Effector memory CD8-positive, alpha-beta T cell (primary cell): ENCODE measurements around the gene POMGNT1.
A peak's percentile ranks its signal among the peaks of the same experiment; 100 is the strongest.

Experiments used
- ATAC-seq: fragments of 150-1000 bp; cut with Tn5 transposase; replicated peaks from 2 replicates; pipeline ENCODE4 v1.10.0; 2021; ENCODE audit warnings: mild to moderate bottlenecking, moderate library complexity
- DNase-seq, 3 experiments: peaks; one replicate each; pipeline ENCODE4 v3.0.0; 2021
- H3K27ac Mint-ChIP-seq, 2 donors: one replicate each; pipeline ENCODE4 v1.8.0; 2022; ENCODE audit warnings: mild to moderate bottlenecking in 2 of 2, mixed read lengths in 2 of 2, moderate library complexity in 2 of 2
- H3K27me3 Mint-ChIP-seq, 2 donors: one replicate each; pipeline ENCODE4 v1.8.0; 2022; ENCODE audit warnings: mixed read lengths in 2 of 2
- H3K36me3 Mint-ChIP-seq: one replicate; pipeline ENCODE4 v1.8.0; 2022; ENCODE audit warnings: mild to moderate bottlenecking, moderate library complexity, mixed read lengths; ENCODE audit not compliant: insufficient read depth
- H3K4me1 Mint-ChIP-seq, 2 donors: one replicate each; pipeline ENCODE4 v1.8.0; 2022; ENCODE audit warnings: low read depth in 2 of 2, mixed read lengths in 2 of 2
- H3K4me3 Mint-ChIP-seq, 2 donors: one replicate each; pipeline ENCODE4 v1.8.0; 2022; ENCODE audit warnings: mild to moderate bottlenecking in 2 of 2, mixed read lengths in 2 of 2, moderate library complexity in 2 of 2
- H3K9me3 Mint-ChIP-seq, 2 donors: one replicate each; pipeline ENCODE4 v1.8.0; 2022; ENCODE audit warnings: mixed read lengths in 2 of 2

Gene POMGNT1

DNA sequence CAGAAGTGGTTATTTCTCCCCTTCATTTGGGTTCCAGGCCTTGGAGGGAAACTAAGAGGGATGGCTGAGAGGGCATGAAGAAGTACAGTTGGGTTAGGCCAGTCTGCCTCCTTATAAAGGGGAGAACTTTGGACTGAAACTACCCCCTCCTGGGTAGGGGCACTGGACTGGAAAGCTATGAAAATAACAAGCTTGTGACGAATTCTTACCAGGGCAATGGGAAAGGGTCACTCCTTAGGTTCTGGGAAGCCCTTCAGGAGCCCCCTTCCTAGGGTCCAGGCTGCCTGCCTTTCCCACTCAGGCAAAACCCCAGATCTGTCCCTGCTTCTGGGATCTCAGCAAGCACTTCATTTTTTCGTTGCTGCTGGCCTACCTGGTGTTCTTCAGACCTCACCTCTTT, 12.2 kb downstream of the POMGNT1 start:
- ATAC-seq (no peak), DNase-seq (no peak)
- peaks cover 5 to 12% of the 10 kb centered on the region in 2 donors for H3K4me1 Mint-ChIP-seq
- no peaks in the 10 kb centered on the region for H3K27me3 Mint-ChIP-seq
- H3K4me3 Mint-ChIP-seq, result no peak overlapping the region
- peak overlapping the region; percentile 32 to 64 for H3K27ac Mint-ChIP-seq
- peaks cover 4% of the 10 kb centered on the region for H3K36me3 Mint-ChIP-seq
- H3K9me3 Mint-ChIP-seq, result no peaks in the 10 kb centered on the region

DNA sequence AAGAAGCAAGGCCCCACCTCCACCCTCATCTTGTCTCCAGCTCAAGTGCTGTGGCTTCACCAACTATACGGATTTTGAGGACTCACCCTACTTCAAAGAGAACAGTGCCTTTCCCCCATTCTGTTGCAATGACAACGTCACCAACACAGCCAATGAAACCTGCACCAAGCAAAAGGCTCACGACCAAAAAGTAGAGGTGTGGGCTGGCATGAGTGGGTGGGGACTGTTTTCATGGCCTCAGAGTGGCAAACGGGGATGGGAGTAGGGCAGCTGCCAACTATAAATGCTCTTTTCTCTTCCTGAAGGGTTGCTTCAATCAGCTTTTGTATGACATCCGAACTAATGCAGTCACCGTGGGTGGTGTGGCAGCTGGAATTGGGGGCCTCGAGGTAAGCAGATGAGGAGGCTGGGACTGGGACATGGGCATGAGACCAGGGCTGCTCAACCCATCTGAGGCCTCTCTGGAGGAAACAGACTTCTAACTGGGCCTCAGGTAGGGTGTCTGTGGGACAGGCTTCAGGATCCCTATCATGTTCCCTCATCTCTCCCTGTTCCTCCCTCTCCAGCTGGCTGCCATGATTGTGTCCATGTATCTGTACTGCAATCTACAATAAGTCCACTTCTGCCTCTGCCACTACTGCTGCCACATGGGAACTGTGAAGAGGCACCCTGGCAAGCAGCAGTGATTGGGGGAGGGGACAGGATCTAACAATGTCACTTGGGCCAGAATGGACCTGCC, 13.1 kb downstream of the POMGNT1 start:
- DNase-seq, result no peak
- no peak for ATAC-seq
- Mint-ChIP-seq H3K27ac (peak overlapping the region in 1 of 2 donors; percentile 62), H3K9me3 (no peaks in the 10 kb centered on the region), H3K27me3 (no peaks in the 10 kb centered on the region), H3K4me1 (peaks cover 5 to 12% of the 10 kb centered on the region in 2 donors), H3K36me3 (peaks cover 3% of the 10 kb centered on the region), H3K4me3 (no peak overlapping the region)

DNA sequence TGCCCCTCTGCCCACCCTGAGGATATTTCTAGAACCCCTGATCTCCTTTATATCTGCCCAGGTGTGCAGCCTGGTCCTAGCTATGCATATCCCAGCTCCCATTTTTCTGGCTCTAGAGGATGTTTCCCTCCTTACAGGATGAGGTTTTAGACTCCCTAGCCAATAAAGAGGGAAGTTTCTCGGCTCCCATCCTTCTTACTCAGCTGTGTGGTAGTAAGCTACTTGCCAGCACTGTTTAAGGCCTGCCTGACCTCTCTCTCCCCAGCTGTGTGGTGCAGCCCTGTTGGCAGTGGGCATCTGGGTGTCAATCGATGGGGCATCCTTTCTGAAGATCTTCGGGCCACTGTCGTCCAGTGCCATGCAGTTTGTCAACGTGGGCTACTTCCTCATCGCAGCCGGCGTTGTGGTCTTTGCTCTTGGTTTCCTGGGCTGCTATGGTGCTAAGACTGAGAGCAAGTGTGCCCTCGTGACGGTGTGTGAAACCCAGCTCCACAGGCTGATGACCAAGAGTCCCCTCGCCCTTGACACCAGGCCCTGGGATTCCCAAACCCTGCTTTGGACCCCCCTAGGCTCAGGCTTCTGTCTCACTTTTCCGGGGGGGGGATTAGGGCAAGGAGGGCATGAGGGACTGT, 14.2 kb downstream of the POMGNT1 start:
- H3K4me3 Mint-ChIP-seq, result peak overlapping the region in 1 of 2 donors; percentile 33
- no peaks in the 10 kb centered on the region for H3K27me3 Mint-ChIP-seq
- H3K4me1 Mint-ChIP-seq, result peaks cover 5 to 12% of the 10 kb centered on the region in 2 donors
- H3K36me3 Mint-ChIP-seq, result no peaks in the 10 kb centered on the region
- H3K9me3 Mint-ChIP-seq, result no peaks in the 10 kb centered on the region
- ATAC-seq (peak; percentile 52), DNase-seq (no peak)
- peak overlapping the region; percentile 53 to 62 for H3K27ac Mint-ChIP-seq

DNA sequence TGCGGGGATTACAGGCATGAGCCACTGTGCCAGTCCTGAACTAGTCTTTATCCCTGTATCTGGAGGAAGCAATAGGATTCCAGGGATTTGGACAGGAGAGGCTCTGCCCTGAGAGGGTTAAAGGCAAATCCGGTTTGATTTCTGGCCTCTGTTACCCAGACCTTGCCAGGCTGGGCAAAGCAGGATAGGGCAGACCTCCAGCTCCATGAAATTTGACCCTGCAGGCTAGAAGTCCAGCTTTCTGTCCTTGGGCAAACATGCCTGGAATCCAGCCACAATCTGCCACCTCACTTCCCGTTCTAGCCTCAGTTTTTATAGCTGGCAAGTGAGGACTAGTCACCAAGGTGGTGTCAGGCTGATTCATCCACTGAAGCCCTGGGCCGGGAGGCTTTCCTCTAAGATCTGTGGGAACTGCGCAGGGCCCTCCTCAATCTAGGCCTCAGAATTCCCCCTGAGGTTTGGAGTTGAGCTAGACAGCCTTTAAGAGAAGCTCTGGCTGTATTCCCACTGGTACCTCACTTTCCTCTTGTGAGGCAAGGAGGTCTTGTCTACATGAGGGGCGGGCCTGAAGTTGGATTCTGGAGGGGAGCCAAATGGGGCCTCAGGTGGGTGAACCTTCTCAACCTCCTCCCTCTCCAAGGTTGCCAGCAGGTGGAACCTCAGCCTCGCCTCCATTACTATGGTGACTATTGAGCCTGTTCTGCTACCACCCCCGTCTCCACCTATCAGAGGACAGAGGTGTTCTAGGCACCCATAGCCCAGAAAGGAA, 15.0 kb downstream of the POMGNT1 start:
- Mint-ChIP-seq H3K4me3 (no peak overlapping the region), H3K9me3 (no peaks in the 10 kb centered on the region), H3K36me3 (no peaks in the 10 kb centered on the region), H3K4me1 (peaks cover 5 to 12% of the 10 kb centered on the region in 2 donors), H3K27ac (no peak overlapping the region), H3K27me3 (no peaks in the 10 kb centered on the region)
- DNase-seq, result no peak
- ATAC-seq, result no peak

- no peaks in the 10 kb centered on the region for H3K27me3 Mint-ChIP-seq
- no peak for ATAC-seq
- H3K27ac Mint-ChIP-seq, result no peak overlapping the region
- DNase-seq, result no peak
- H3K4me1 Mint-ChIP-seq, result peaks cover 5 to 12% of the 10 kb centered on the region in 2 donors
- no peaks in the 10 kb centered on the region for H3K36me3 Mint-ChIP-seq
- H3K4me3 Mint-ChIP-seq, result no peak overlapping the region
- no peaks in the 10 kb centered on the region for H3K9me3 Mint-ChIP-seq
Measured at GRCh38 chr1:46181343-46182260, 16.6 kb downstream of the POMGNT1 start.

GRCh38 chr1:46180082-46180616, 18.1 kb downstream of the POMGNT1 start:
- H3K9me3 Mint-ChIP-seq, result no peaks in the 10 kb centered on the region
- H3K27me3 Mint-ChIP-seq, result no peaks in the 10 kb centered on the region
- H3K36me3 Mint-ChIP-seq, result no peaks in the 10 kb centered on the region
- DNase-seq, result no peak
- peaks cover 5 to 11% of the 10 kb centered on the region in 2 donors for H3K4me1 Mint-ChIP-seq
- no peak for ATAC-seq
- no peak overlapping the region for H3K27ac Mint-ChIP-seq
- H3K4me3 Mint-ChIP-seq, result no peak overlapping the region

GRCh38 chr1:46179138-46180081, 18.8 kb downstream of the POMGNT1 start:
- peak; percentile 85 for ATAC-seq

DNA sequence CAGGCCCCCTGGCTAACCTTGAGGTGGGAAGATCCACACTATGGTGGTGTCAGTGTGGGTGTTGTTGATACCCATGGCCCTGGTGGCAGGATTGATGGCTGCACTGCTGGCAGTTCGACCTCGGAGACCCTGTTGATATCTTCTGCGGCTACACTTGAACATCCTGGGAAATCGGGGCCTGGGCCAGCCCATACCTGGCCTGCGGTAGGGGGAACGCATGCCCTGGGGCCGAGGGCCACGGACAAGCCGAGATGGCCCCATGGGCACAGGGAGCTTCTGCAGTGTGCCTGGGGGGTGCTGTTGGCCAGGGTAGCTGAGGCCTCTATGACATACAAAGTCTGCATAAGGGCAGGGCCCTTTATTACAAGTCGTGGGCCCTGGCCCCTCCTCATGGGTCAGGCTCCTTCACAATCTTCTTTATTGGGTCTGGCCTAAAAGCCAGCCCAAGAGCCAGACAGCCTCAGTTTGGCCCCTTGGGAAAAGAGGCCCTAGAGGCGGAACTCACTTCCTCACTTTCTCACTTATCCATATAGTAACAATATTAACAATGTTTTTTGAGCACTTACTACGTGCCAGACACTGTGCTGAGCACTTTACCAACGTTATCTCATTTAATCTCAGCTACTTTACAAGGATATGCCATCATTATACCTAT, 21.9 kb downstream of the POMGNT1 start, which contains the start of gene P3R3URF:
Gene P3R3URF, minus strand, starts transcription at position 278 of the 655 bp plus-strand sequence. Its CDS starts 17 bp downstream, at position 261.
- H3K36me3 Mint-ChIP-seq, result no peaks in the 10 kb centered on the region
- H3K27me3 Mint-ChIP-seq, result peaks cover 0 to 11% of the 10 kb centered on the region in 2 donors
- no peak within 1 kb of the TSS for H3K27ac Mint-ChIP-seq
- H3K9me3 Mint-ChIP-seq, result no peaks in the 10 kb centered on the region
- DNase-seq (no peak), ATAC-seq (no peak)
- no peaks in the 10 kb centered on the region for H3K4me1 Mint-ChIP-seq
- H3K4me3 Mint-ChIP-seq, result no peak within 1 kb of the TSS

More at GRCh38 chr1:46179138-46180081, 18.8 kb downstream of the POMGNT1 start:
- Mint-ChIP-seq H3K4me1 (peaks cover 5 to 6% of the 10 kb centered on the region in 2 donors), H3K4me3 (no peak overlapping the region), H3K27ac (no peak overlapping the region), H3K9me3 (no peaks in the 10 kb centered on the region), H3K36me3 (no peaks in the 10 kb centered on the region), H3K27me3 (no peaks in the 10 kb centered on the region)
- DNase-seq, result peak; percentile 63 to 66 (median 65)

GRCh38 chr1:46175243-46175642, 23.0 kb downstream of the POMGNT1 start:
- Mint-ChIP-seq H3K4me3 (no peak overlapping the region), H3K36me3 (no peaks in the 10 kb centered on the region), H3K9me3 (no peaks in the 10 kb centered on the region), H3K27me3 (peaks cover 0 to 20% of the 10 kb centered on the region in 2 donors), H3K27ac (no peak overlapping the region), H3K4me1 (no peaks in the 10 kb centered on the region)
- DNase-seq (no peak), ATAC-seq (no peak)

GRCh38 chr1:46174448-46175231, 23.6 kb downstream of the POMGNT1 start, which contains the start of gene TSPAN1:
TSS of gene TSPAN1 (plus strand) at chr1:46175087. CDS start at chr1:46181108, 6,021 bp downstream.
- Mint-ChIP-seq H3K4me3 (no peak within 1 kb of the TSS), H3K36me3 (no peaks in the 10 kb centered on the region), H3K27me3 (peaks cover 0 to 20% of the 10 kb centered on the region in 2 donors), H3K9me3 (no peaks in the 10 kb centered on the region), H3K27ac (no peak within 1 kb of the TSS), H3K4me1 (no peaks in the 10 kb centered on the region)
- no peak for DNase-seq
- no peak for ATAC-seq

GRCh38 chr1:46173361-46173856, 24.8 kb downstream of the POMGNT1 start:
- DNase-seq (no peak), ATAC-seq (no peak)
- Mint-ChIP-seq H3K27ac (no peak overlapping the region), H3K9me3 (no peaks in the 10 kb centered on the region), H3K27me3 (peaks cover 0 to 20% of the 10 kb centered on the region in 2 donors), H3K36me3 (no peaks in the 10 kb centered on the region), H3K4me1 (no peaks in the 10 kb centered on the region), H3K4me3 (no peak overlapping the region)
